Upper lobe of left lung (tissue), 6 donors: ENCODE results near the gene SSRP1. TPM values are rescaled to one million over a fixed set of nuclear protein-coding genes. Genes with fewer than 3 reads are reported as not detected.

Experiments
- ATAC-seq, 2 donors: fragments of 200-7000 bp; cut with Tn5 transposase; one replicate each; pipeline ENCODE4 v1.9.1; 2022; ENCODE audit warnings: mild to moderate bottlenecking in 2 of 2, moderate library complexity in 2 of 2; ENCODE audit not compliant: low FRiP score in 2 of 2
- DNase-seq, 2 donors: peaks; one replicate each; pipeline ENCODE4 v3.0.0-alpha.2; 2019 to 2020
- H3K27ac ChIP-seq, 4 donors: fragments of 200-600 bp; sonication (generic); one replicate each; pipeline ENCODE4 v1.5.1; 2016 to 2019
- H3K27me3 ChIP-seq, 4 donors: fragments of 200-600 bp; sonication (generic); one replicate each; pipeline ENCODE4 v1.5.1; 2017 to 2019
- H3K36me3 ChIP-seq, 4 donors: fragments of 200-600 bp; sonication (generic); one replicate each; pipeline ENCODE4 v1.5.1; 2016 to 2019
- H3K4me1 ChIP-seq, 4 donors: fragments of 200-600 bp; sonication (generic); one replicate each; pipeline ENCODE4 v1.5.1; 2018 to 2019
- H3K4me3 ChIP-seq, 4 donors: fragments of 200-600 bp; sonication (generic); one replicate each; pipeline ENCODE4 v1.5.1; 2017 to 2019; ENCODE audit warnings: mild to moderate bottlenecking in 2 of 4, moderate library complexity in 1 of 4
- H3K9me3 ChIP-seq, 4 donors: fragments of 200-600 bp; sonication (generic); one replicate each; pipeline ENCODE4 v1.5.1; 2018 to 2019
- CTCF ChIP-seq, 6 experiments: fragments of 450-650 bp in 4 of 6; fragments of 200-600 bp in 2 of 6; sonication (generic) in 2 of 6; IDR thresholded peaks; one replicate each; pipeline ENCODE4 v1.5.1; 2016 to 2019; ENCODE audit warnings: antibody characterized with exemption in 6 of 6
- EP300 ChIP-seq, 4 donors: sonication (generic); formaldehyde crosslinking; IDR thresholded peaks; one replicate each; pipeline ENCODE4 v1.5.1; 2017; ENCODE audit warnings: antibody characterized with exemption in 4 of 4, control low read depth in 2 of 4
- POLR2A ChIP-seq, 4 donors: fragments of 450-650 bp; IDR thresholded peaks; one replicate each; pipeline ENCODE4 v1.5.1; 2016 to 2017; ENCODE audit warnings: antibody characterized with exemption in 4 of 4, mild to moderate bottlenecking in 2 of 4
- POLR2AphosphoS5 ChIP-seq, 2 donors: sonication (generic); formaldehyde crosslinking; IDR thresholded peaks; one replicate each; pipeline ENCODE4 v1.5.1; 2017; ENCODE audit warnings: antibody characterized with exemption in 2 of 2
- WGBS, 2 donors: methylation state at CpG; one replicate each; pipeline ENCODE4 v1.1.5; 2017 to 2018; 5-methylcytosine and 5-hydroxymethylcytosine counted together
- total RNA-seq, 6 donors: library from RNA; depleted of rRNA in 4 of 6; stranded (reverse); fragments of >200 nt in 4 of 6; gene quantifications; one replicate each; pipeline versions ENCODE4 v1.1.0 to v1.2.1, GENCODE V29; 2016 to 2021
- donor health status: DM: no; HTN: no; CAD: no; lungs with moderate emphysema.
- donor health status: DM: no; HTN: yes; CAD: no; lungs with severe emphysema.

The SSRP1 gene
- total RNA-seq, 6 donors from 2014 or later: 48.2 to 89.6 (median 65.5) TPM

DNA sequence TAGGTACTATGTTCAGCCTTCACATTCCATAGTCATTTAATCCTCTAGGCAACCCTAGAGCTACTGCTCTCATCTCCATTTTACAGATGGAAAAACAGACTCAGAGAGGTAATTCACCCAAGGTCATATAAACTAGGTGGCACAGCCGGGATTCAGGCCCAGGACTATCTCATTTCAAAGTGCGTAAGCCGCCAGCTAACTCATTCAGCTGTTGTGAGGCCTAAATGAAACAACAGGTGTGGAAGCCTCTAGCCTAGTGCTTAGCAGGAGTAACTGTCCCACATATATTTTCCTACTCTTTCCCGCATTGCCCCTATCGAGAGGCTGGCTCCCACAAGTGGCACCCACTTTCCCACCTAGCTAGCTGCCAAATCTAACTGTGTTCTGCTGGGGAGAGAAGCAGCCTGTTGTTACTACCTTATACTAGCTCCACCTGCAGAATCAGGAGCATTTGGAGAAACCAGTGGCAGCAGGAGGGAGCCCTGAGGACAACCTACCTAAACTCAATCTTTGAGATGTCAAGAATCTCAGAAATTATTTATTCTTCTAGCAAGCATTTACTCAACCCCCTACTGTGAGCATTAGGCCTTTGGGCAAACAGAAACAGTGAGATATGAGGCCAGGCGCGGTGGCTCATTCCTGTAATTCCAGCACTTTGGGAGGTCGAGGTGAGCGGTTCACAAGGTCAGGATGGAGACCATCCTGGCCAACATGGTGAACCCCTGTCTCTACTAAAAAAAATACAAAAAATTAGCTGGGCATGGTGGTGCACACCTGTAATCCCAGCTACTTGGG is 24.4 kb upstream of the SSRP1 start:
- Histone ChIP-seq H3K27me3 (no peaks in the 10 kb centered on the region), H3K9me3 (no peaks in the 10 kb centered on the region), H3K4me1 (peaks cover 0 to 6% (median 2%) of the 10 kb centered on the region in 4 donors), H3K4me3 (no peak overlapping the region), H3K27ac (no peak overlapping the region), H3K36me3 (no peaks in the 10 kb centered on the region)
- no peak for ATAC-seq
- no peak for DNase-seq
- WGBS, 2 donors: 64 to 76% methylated on average over 9 of the region's 9 CpGs
- TF ChIP-seq CTCF (IDR thresholded peaks at IDR 0.05): no peak
- no peak for TF ChIP-seq POLR2AphosphoS5 (IDR thresholded peaks at IDR 0.05)
- TF ChIP-seq POLR2A (IDR thresholded peaks at IDR 0.05): no peak
- TF ChIP-seq EP300 (IDR thresholded peaks at IDR 0.05): no peak

DNA sequence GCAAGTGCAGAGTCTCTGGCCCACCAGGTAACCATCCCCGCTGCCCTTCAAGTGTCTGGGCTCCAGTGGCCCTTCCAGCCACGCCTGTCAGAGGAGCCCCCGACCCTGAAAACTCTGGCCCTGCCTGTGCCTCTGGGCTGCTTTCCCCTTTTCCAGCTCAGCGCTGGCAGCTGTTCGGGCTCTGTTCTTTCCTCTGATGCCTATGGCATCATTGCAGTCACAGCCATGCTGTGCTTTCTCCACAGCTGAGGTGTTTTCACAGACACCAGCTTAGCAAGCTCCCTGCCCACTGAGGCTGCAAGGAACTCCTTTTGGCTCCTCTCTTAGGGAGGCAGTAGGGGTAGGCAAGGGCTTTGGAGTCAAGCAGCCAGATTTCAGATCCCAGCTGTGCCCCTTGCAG is 23.7 kb upstream of the SSRP1 start:
- DNase-seq: no peak
- 86% methylated on average over 5 of the region's 5 CpGs; no CpG with 5 or more reads in 1 of the 2 donors for WGBS, 2 donors
- ATAC-seq: no peak
- H3K27ac ChIP-seq: no peak overlapping the region
- H3K4me1 ChIP-seq: peaks cover 0 to 6% (median 2%) of the 10 kb centered on the region in 4 donors
- no peaks in the 10 kb centered on the region for H3K36me3 ChIP-seq
- H3K4me3 ChIP-seq: no peak overlapping the region
- TF ChIP-seq EP300 (IDR thresholded peaks at IDR 0.05) (no peak), POLR2A (IDR thresholded peaks at IDR 0.05) (no peak), CTCF (IDR thresholded peaks at IDR 0.05) (no peak), POLR2AphosphoS5 (IDR thresholded peaks at IDR 0.05) (no peak)
- H3K9me3 ChIP-seq: no peaks in the 10 kb centered on the region
- no peaks in the 10 kb centered on the region for H3K27me3 ChIP-seq

DNA sequence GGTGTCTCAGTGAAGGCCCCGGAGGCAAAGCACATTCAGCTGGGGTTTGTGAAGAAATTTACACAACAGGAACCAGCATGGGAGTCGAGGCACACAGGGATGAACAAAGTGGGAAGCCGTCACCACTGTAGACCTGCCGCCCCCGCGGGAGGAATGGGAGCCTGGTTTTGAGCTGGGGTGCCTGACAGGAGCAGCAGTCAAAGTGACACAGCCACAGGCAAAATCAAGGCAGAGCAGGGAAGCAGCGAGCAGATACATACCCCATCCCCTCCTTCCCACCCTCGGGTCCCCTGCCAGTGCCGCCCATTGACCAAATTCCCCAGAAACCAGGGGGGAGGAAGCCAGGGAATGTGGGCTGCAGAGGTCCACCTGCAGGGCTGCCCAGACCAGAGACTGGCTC is 23.3 kb upstream of the SSRP1 start:
- no peak overlapping the region for H3K27ac ChIP-seq
- H3K4me3 ChIP-seq: no peak overlapping the region
- 76% methylated on average over 9 of the region's 9 CpGs; no CpG with 5 or more reads in 1 of the 2 donors for WGBS, 2 donors
- H3K9me3 ChIP-seq: no peaks in the 10 kb centered on the region
- H3K27me3 ChIP-seq: no peaks in the 10 kb centered on the region
- H3K36me3 ChIP-seq: no peaks in the 10 kb centered on the region
- no peak for ATAC-seq
- DNase-seq: peak in 1 of 2 donors; percentile 38
- no peak for TF ChIP-seq EP300 (IDR thresholded peaks at IDR 0.05)
- no peak for TF ChIP-seq POLR2AphosphoS5 (IDR thresholded peaks at IDR 0.05)
- no peak for TF ChIP-seq POLR2A (IDR thresholded peaks at IDR 0.05)
- TF ChIP-seq CTCF (IDR thresholded peaks at IDR 0.05): no peak
- H3K4me1 ChIP-seq: peaks cover 0 to 6% (median 2%) of the 10 kb centered on the region in 4 donors

- no peak overlapping the region for H3K27ac ChIP-seq
- H3K4me3 ChIP-seq: no peak overlapping the region
- no peaks in the 10 kb centered on the region for H3K9me3 ChIP-seq
- H3K4me1 ChIP-seq: peaks cover 0 to 6% (median 2%) of the 10 kb centered on the region in 4 donors
- H3K36me3 ChIP-seq: no peaks in the 10 kb centered on the region
- H3K27me3 ChIP-seq: no peaks in the 10 kb centered on the region
- ATAC-seq: no peak
- 79% methylated on average over 9 of the region's 9 CpGs for WGBS, 2 donors
- no peak for DNase-seq
- TF ChIP-seq POLR2AphosphoS5 (IDR thresholded peaks at IDR 0.05): no peak
- TF ChIP-seq POLR2A (IDR thresholded peaks at IDR 0.05): no peak
- TF ChIP-seq CTCF (IDR thresholded peaks at IDR 0.05): no peak
- TF ChIP-seq EP300 (IDR thresholded peaks at IDR 0.05): no peak
Measured at GRCh38 chr11:57358543-57358961, 22.9 kb upstream of the SSRP1 start.
